Measurements from ENCODE around the gene LMX1B. TPM values are rescaled to one million over a fixed set of nuclear protein-coding genes. Genes with fewer than 3 reads are reported as not detected.
"Not testable (repeated sequence)": the region's sequence is repeated elsewhere in the genome, so short reads cannot be mapped to it uniquely, and the experiment has no call there.

The LMX1B gene
- total RNA-seq, 1 experiment from 2014 or later, result 0.55 TPM

DNA sequence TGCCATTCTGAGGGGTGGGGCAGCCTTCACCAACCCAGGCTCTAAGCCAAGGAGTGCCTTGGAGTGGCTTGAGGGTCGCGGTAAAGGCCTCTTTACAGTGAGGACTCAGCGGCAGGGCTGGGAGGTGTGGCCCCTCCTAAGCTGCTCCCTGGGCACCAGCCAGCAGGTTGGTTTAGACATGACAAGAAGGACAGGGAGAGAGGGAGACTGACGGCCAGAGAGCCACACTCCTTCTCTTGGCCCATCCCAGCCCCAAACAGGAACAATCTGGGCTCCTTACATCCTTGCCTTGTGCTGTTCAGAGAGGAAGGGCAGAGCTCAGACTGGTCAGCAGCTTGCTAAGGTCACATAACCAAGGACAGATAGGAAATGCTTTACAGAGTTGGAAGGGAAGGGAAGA, 94.5 kb downstream of the LMX1B start:
- no peak overlapping the region for H3K27ac ChIP-seq (ENCODE audit: low read length)
- intact Hi-C loops (cut with micrococcal nuclease), result no loop called here
- H2AFZ ChIP-seq (ENCODE audit: low read length), result no peak overlapping the region
- no peak overlapping the region for H3K4me2 ChIP-seq (ENCODE audit: low read length)
- ChIA-PET POLR2A (ENCODE audit: unreplicated experiment) (no interaction called here), CTCF (no interaction called here)
- H3K79me2 ChIP-seq (ENCODE audit: low read length), result no peaks in the 10 kb centered on the region
- no peaks in the 10 kb centered on the region for H3F3A ChIP-seq (ENCODE audit: low read length, unreplicated experiment)
- H3K9me3 ChIP-seq (ENCODE audit: low read length), result no peaks in the 10 kb centered on the region
- no peak overlapping the region for H3K9ac ChIP-seq (ENCODE audit: low read length)
- peaks cover 10% of the 10 kb centered on the region; the same call in 1 of the 2 replicates for H3K27me3 ChIP-seq (ENCODE audit: low read length)
- no peaks in the 10 kb centered on the region for H3K36me3 ChIP-seq (ENCODE audit: low read depth, low read length)
- no peaks in the 10 kb centered on the region for H3K9me2 ChIP-seq (replicated peaks; ENCODE audit: low read length)
- no TSS peak for BruUV-seq (replicated peaks)
- no peak overlapping the region for H3K4me3 ChIP-seq (ENCODE audit: low read length)
- ATAC-seq, result no peak
- H3K4me1 ChIP-seq (ENCODE audit: insufficient read depth, low read length), result peaks cover 15% of the 10 kb centered on the region
- no peaks in the 10 kb centered on the region for H4K20me1 ChIP-seq (ENCODE audit: low read length)
- no peak for DNase-seq
- TF ChIP-seq EZH2phosphoT487 (IDR thresholded peaks at IDR 0.05; ENCODE audit: borderline replicate concordance, low read length), result no peak
- no peak for TF ChIP-seq EZH2 (IDR thresholded peaks at IDR 0.05; ENCODE audit: low read length, unreplicated experiment)
- TF ChIP-seq, protein P1, sequence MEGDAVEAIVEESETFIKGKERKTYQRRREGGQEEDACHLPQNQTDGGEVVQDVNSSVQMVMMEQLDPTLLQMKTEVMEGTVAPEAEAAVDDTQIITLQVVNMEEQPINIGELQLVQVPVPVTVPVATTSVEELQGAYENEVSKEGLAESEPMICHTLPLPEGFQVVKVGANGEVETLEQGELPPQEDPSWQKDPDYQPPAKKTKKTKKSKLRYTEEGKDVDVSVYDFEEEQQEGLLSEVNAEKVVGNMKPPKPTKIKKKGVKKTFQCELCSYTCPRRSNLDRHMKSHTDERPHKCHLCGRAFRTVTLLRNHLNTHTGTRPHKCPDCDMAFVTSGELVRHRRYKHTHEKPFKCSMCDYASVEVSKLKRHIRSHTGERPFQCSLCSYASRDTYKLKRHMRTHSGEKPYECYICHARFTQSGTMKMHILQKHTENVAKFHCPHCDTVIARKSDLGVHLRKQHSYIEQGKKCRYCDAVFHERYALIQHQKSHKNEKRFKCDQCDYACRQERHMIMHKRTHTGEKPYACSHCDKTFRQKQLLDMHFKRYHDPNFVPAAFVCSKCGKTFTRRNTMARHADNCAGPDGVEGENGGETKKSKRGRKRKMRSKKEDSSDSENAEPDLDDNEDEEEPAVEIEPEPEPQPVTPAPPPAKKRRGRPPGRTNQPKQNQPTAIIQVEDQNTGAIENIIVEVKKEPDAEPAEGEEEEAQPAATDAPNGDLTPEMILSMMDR (conservative IDR thresholded peaks at IDR 0.05; ENCODE audit: low read depth, low read length), result no peak

DNA sequence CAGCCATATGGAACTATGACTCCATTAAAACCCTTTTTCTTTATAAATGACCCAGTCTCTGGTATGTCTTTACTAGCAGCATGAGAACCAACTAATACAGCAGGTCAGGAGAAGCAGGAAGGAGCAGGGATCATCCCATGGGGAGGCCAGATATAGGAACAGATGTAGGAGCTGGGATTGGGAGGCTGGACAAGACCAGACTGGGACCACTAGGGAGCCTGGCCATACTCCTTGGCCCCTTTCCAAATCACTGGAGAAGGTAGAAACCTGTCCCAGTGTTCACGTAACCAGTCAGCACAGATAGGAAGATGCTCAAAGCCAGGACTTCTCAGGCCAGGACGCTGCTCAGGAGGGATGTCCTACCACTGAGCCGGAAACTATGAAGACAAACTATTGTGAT, 95.5 kb downstream of the LMX1B start:
- CTCF ChIA-PET, result no interaction called here
- Histone ChIP-seq H3K9me2 (replicated peaks; ENCODE audit: low read length) (no peaks in the 10 kb centered on the region), H3K36me3 (ENCODE audit: low read depth, low read length) (no peaks in the 10 kb centered on the region), H3K4me2 (ENCODE audit: low read length) (no peak overlapping the region), H2AFZ (ENCODE audit: low read length) (no peak overlapping the region), H3K27me3 (ENCODE audit: low read length) (peaks cover 10% of the 10 kb centered on the region; the same call in 1 of the 2 replicates), H3K4me1 (ENCODE audit: insufficient read depth, low read length) (peaks cover 13% of the 10 kb centered on the region), H3K4me3 (ENCODE audit: low read length) (no peak overlapping the region), H3K79me2 (ENCODE audit: low read length) (no peaks in the 10 kb centered on the region), H4K20me1 (ENCODE audit: low read length) (no peaks in the 10 kb centered on the region), H3F3A (ENCODE audit: low read length, unreplicated experiment) (no peaks in the 10 kb centered on the region), H3K9ac (ENCODE audit: low read length) (no peak overlapping the region), H3K9me3 (ENCODE audit: low read length) (no peaks in the 10 kb centered on the region), H3K27ac (ENCODE audit: low read length) (no peak overlapping the region)
- TF ChIP-seq EZH2 (IDR thresholded peaks at IDR 0.05; ENCODE audit: low read length, unreplicated experiment), result no peak
- no peak for TF ChIP-seq EZH2phosphoT487 (IDR thresholded peaks at IDR 0.05; ENCODE audit: borderline replicate concordance, low read length)
- TF ChIP-seq, protein P1 (conservative IDR thresholded peaks at IDR 0.05; ENCODE audit: low read depth, low read length), result no peak
- ATAC-seq, result no peak
- POLR2A ChIA-PET (ENCODE audit: unreplicated experiment), result no interaction called here
- intact Hi-C loops (cut with micrococcal nuclease), result no loop called here
- DNase-seq, result no peak
- BruUV-seq (replicated peaks), result no TSS peak

DNA sequence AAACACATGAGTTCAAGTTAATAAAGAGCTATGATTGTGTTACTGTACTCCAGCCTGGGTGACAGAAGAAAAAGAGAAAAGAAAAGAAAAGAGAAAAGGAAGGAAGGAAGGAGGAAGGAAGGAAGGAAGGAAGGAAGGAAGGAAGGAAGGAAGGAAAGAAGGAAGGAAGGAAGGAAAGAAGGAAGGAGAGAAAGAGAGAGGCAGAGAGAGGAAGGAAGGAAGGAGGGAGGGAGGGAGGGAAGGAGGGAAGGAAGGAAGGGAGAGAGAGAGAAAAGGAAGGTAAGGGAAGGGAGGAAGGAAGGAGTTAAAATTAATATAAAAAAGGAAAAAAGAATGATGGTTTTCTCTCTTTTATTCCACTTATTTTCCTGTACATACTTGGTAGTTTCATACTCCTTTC, 101.7 kb downstream of the LMX1B start:
- Histone ChIP-seq H3K27me3 (ENCODE audit: low read length) (peaks cover 14% of the 10 kb centered on the region; the same call in 1 of the 2 replicates), H3K79me2 (ENCODE audit: low read length) (no peaks in the 10 kb centered on the region), H3K36me3 (ENCODE audit: low read depth, low read length) (no peaks in the 10 kb centered on the region), H3K9me2 (replicated peaks; ENCODE audit: low read length) (no peaks in the 10 kb centered on the region), H3K9ac (ENCODE audit: low read length) (no peak overlapping the region), H3K4me1 (ENCODE audit: insufficient read depth, low read length) (no peaks in the 10 kb centered on the region), H3F3A (ENCODE audit: low read length, unreplicated experiment) (no peaks in the 10 kb centered on the region), H3K27ac (ENCODE audit: low read length) (no peak overlapping the region), H2AFZ (ENCODE audit: low read length) (no peak overlapping the region), H3K9me3 (ENCODE audit: low read length) (no peaks in the 10 kb centered on the region), H4K20me1 (ENCODE audit: low read length) (no peaks in the 10 kb centered on the region), H3K4me3 (ENCODE audit: low read length) (no peak overlapping the region), H3K4me2 (ENCODE audit: low read length) (no peak overlapping the region)
- ChIA-PET POLR2A (ENCODE audit: unreplicated experiment) (no interaction called here), CTCF (no interaction called here)
- no peak for DNase-seq
- intact Hi-C loops (cut with micrococcal nuclease), result no loop called here
- BruUV-seq (replicated peaks), result no TSS peak
- ATAC-seq, result no peak
- TF ChIP-seq EZH2 (IDR thresholded peaks at IDR 0.05; ENCODE audit: low read length, unreplicated experiment) (no peak), EZH2phosphoT487 (IDR thresholded peaks at IDR 0.05; ENCODE audit: borderline replicate concordance, low read length) (no peak)
- TF ChIP-seq, protein P1 (conservative IDR thresholded peaks at IDR 0.05; ENCODE audit: low read depth, low read length), result no peak

DNA sequence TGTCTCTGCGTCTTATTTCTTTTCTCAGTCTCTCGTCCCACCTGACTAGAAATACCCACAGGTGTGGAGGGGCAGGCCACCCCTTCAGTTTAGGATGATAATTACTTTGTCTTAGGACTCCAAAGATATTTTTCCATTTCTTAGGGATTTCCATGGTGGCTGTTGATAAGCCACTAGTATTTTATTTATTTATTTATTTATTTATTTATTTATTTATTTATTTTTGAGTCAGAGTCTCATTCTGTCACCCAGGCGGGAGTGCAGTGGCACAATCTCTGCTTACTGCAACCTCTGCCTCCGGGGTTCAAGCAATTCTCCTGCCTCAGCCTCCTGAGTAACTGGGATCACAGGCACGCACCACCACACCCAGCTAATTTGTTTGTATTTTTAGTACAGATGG, 103.7 kb downstream of the LMX1B start:
- H3K4me2 ChIP-seq (ENCODE audit: low read length); H3K27ac ChIP-seq (ENCODE audit: low read length); H3K79me2 ChIP-seq (ENCODE audit: low read length); H3K4me1 ChIP-seq (ENCODE audit: insufficient read depth, low read length); H3K9ac ChIP-seq (ENCODE audit: low read length); intact Hi-C loops (cut with micrococcal nuclease); H3K9me3 ChIP-seq (ENCODE audit: low read length); H3F3A ChIP-seq (ENCODE audit: low read length, unreplicated experiment); H4K20me1 ChIP-seq (ENCODE audit: low read length); H3K9me2 ChIP-seq (replicated peaks; ENCODE audit: low read length); DNase-seq; H2AFZ ChIP-seq (ENCODE audit: low read length); ATAC-seq; H3K4me3 ChIP-seq (ENCODE audit: low read length); BruUV-seq (replicated peaks); CTCF ChIA-PET; H3K36me3 ChIP-seq (ENCODE audit: low read depth, low read length); POLR2A ChIA-PET (ENCODE audit: unreplicated experiment); H3K27me3 ChIP-seq (ENCODE audit: low read length): not testable (repeated sequence)
